GM23338 (cell line): ENCODE measurements around the gene PKNOX2. TPM values are rescaled to one million over a fixed set of nuclear protein-coding genes. Genes with fewer than 3 reads are reported as not detected.
A peak's percentile ranks its signal among the peaks of the same experiment; 100 is the strongest.

ENCODE experiments used
- ATAC-seq: fragments of 200-7000 bp; cut with Tn5 transposase; 3 replicates; pipeline ENCODE4 v1.9.1; 2020
- DNase-seq: peaks from one replicate; pipeline ENCODE4 v3.0.0-alpha.2; 2015; ENCODE audit warnings: low spot score
- H2AFZ ChIP-seq: fragments of 200-600 bp; sonication (generic); 2 replicates; pipeline ENCODE4 v1.8.0; 2016; ENCODE audit warnings: antibody characterized with exemption, mild to moderate bottlenecking, moderate library complexity
- H3F3A ChIP-seq: fragments of 200-600 bp; sonication (generic); replicated peaks from 2 replicates; pipeline ENCODE4 v1.8.0; 2017; ENCODE audit warnings: antibody characterized with exemption, mixed run types, low read depth
- H3K27ac ChIP-seq: fragments of 200-600 bp; sonication (generic); 2 replicates; pipeline ENCODE4 v1.6.1; 2016; ENCODE audit warnings: low read depth
- H3K27me3 ChIP-seq: fragments of 200-600 bp; sonication (generic); 2 replicates; pipeline ENCODE4 v1.8.0; 2016; ENCODE audit warnings: mild to moderate bottlenecking, mixed run types, moderate library complexity; ENCODE audit not compliant: insufficient read depth
- H3K36me3 ChIP-seq: fragments of 200-600 bp; sonication (generic); 2 replicates; pipeline ENCODE4 v1.8.0; 2016; ENCODE audit warnings: mild to moderate bottlenecking; ENCODE audit not compliant: insufficient read depth
- H3K4me1 ChIP-seq: fragments of 200-600 bp; sonication (generic); 2 replicates; pipeline ENCODE4 v1.8.0; 2016; ENCODE audit warnings: mild to moderate bottlenecking, moderate library complexity; ENCODE audit not compliant: insufficient read depth
- H3K4me2 ChIP-seq: fragments of 200-600 bp; sonication (generic); 2 replicates; pipeline ENCODE4 v1.7.1; 2017; ENCODE audit warnings: mixed run types
- H3K4me3 ChIP-seq: fragments of 200-600 bp; sonication (generic); 2 replicates; pipeline ENCODE4 v1.6.1; 2016; ENCODE audit warnings: mixed run types
- H3K79me2 ChIP-seq: fragments of 200-600 bp; sonication (generic); replicated peaks from 2 replicates; pipeline ENCODE4 v1.8.0; 2017; ENCODE audit warnings: mild to moderate bottlenecking; ENCODE audit not compliant: insufficient read depth
- H3K9me2 ChIP-seq: fragments of 200-600 bp; sonication (generic); 2 replicates; pipeline ENCODE4 v1.8.0; 2017; ENCODE audit not compliant: insufficient read depth
- H4K20me1 ChIP-seq: fragments of 200-600 bp; sonication (generic); replicated peaks from 2 replicates; pipeline ENCODE4 v1.8.0; 2017; ENCODE audit warnings: mild to moderate bottlenecking; ENCODE audit not compliant: insufficient read depth
- H3K27ac Mint-ChIP-seq: 2 replicates; pipeline ENCODE4 v1.8.0; 2020; ENCODE audit warnings: inconsistent platforms, mild to moderate bottlenecking, moderate library complexity, mixed read lengths
- H3K27me3 Mint-ChIP-seq: 3 replicates; pipeline ENCODE4 v1.8.0; 2022; ENCODE audit warnings: low read depth, mild to moderate bottlenecking, moderate library complexity, mixed read lengths, inconsistent platforms; ENCODE audit not compliant: insufficient read depth, poor library complexity
- H3K36me3 Mint-ChIP-seq: 3 replicates; pipeline ENCODE4 v1.8.0; 2021; ENCODE audit warnings: low read depth, mild to moderate bottlenecking, inconsistent platforms, moderate library complexity, mixed read lengths
- H3K4me1 Mint-ChIP-seq: 3 replicates; pipeline ENCODE4 v1.8.0; 2020; ENCODE audit warnings: mild to moderate bottlenecking, inconsistent platforms, mixed read lengths
- H3K4me3 Mint-ChIP-seq: 3 replicates; pipeline ENCODE4 v1.8.0; 2021; ENCODE audit warnings: moderate library complexity, mild to moderate bottlenecking, inconsistent platforms, mixed read lengths
- H3K9me3 Mint-ChIP-seq: 3 replicates; pipeline ENCODE4 v1.8.0; 2020; ENCODE audit warnings: moderate library complexity, mild to moderate bottlenecking, inconsistent platforms, mixed read lengths
- CREB1 ChIP-seq: fragments of 250-450 bp; sonication (Bioruptor Pico); IDR thresholded peaks from 2 replicates; pipeline ENCODE4 v1.5.0; 2020; ENCODE audit warnings: low read depth, mild to moderate bottlenecking, moderate library complexity
- EZH2 ChIP-seq: fragments of 200-600 bp; sonication (generic); IDR thresholded peaks from one replicate; pipeline ENCODE4 v1.8.0; 2017; ENCODE audit warnings: antibody characterized with exemption, mild to moderate bottlenecking, low read depth; ENCODE audit not compliant: unreplicated experiment
- JUNB ChIP-seq: IDR thresholded peaks from one replicate; pipeline ENCODE4 v1.6.1; 2016; ENCODE audit warnings: antibody characterized with exemption; ENCODE audit not compliant: unreplicated experiment
- POLR2AphosphoS5 ChIP-seq: IDR thresholded peaks from 2 replicates; pipeline ENCODE4 v1.6.1; 2016; ENCODE audit warnings: antibody characterized with exemption, low read depth
- STAT1 ChIP-seq: IDR thresholded peaks from one replicate; pipeline ENCODE4 v1.6.1; 2016; ENCODE audit warnings: antibody characterized with exemption; ENCODE audit not compliant: unreplicated experiment
- ZNF331 ChIP-seq: fragments of 250-450 bp; sonication (Bioruptor Pico); IDR thresholded peaks from 2 replicates; pipeline ENCODE4 v1.5.0; 2020; ENCODE audit warnings: low read depth, mild to moderate bottlenecking, moderate library complexity
- polyA plus RNA-seq: library from polyadenylated mRNA; unstranded; fragments of >200 nt; fragmentation: Nextera tagmentation; extraction: Ambion mirVana; gene quantifications from 2 replicates; pipeline ENCODE4 v1.2.1, GENCODE V29; 2016
- total RNA-seq: library from RNA; depleted of rRNA; stranded (reverse); fragments of >200 nt; shearing (Covaris generic); gene quantifications from 2 replicates; pipeline ENCODE4 v1.2.3, GENCODE V29; 2014
- TF ChIP-seq, protein P1 (sequence below): IDR thresholded peaks from 2 replicates; pipeline ENCODE4 v1.6.1; 2016; ENCODE audit warnings: antibody characterized with exemption
- TF ChIP-seq, protein P2 (sequence below): IDR thresholded peaks from one replicate; pipeline ENCODE4 v1.6.1; 2018; ENCODE audit warnings: antibody characterized with exemption; ENCODE audit not compliant: unreplicated experiment
- TF ChIP-seq, protein P3 (sequence below): fragments of 250-450 bp; sonication (Bioruptor Pico); IDR thresholded peaks from 2 replicates; pipeline ENCODE4 v1.5.0; 2020; ENCODE audit warnings: mild to moderate bottlenecking, moderate library complexity

PKNOX2 gene
- total and polyA plus RNA-seq, 2 experiments from 2014 or later = 0.42 to 0.83 TPM

DNA sequence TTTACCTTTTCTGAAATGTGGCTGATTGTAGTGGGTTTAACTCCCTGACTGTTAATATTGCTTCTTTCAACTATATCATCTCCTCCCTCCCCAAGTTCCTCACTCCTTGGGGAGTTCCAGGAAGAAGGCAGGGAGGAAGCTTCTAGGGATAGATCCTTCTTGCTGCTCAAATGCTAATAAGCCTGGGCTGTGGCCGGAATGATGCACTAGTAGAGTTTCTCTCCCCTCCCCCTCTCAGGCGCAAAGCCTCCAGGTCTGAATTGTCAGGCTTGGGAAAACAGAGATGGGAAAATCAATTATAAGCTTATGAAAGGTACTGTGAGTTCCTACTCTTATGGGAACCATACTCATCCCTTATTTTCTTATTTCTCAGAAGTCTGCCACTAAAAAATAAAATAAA lies 300.7 kb downstream of the PKNOX2 start:
- no peaks in the 10 kb centered on the region for H3K27me3 Mint-ChIP-seq
- no peaks in the 10 kb centered on the region for H4K20me1 ChIP-seq
- peak overlapping the region; percentile 11 for H3K4me2 ChIP-seq
- no peaks in the 10 kb centered on the region for H3K36me3 Mint-ChIP-seq
- H3K4me1 Mint-ChIP-seq = peaks cover 22% of the 10 kb centered on the region
- H3K36me3 ChIP-seq = no peaks in the 10 kb centered on the region
- H3K27ac ChIP-seq = no peak overlapping the region
- H3K4me3 Mint-ChIP-seq = peak overlapping the region; percentile 0; the same call in 2 of the 3 replicates
- no peak for TF ChIP-seq JUNB
- no peak for TF ChIP-seq ZNF331 (CRISPR knock-in tag)
- TF ChIP-seq EZH2 = no peak
- TF ChIP-seq CREB1 (CRISPR knock-in tag) = no peak
- TF ChIP-seq, protein P1, sequence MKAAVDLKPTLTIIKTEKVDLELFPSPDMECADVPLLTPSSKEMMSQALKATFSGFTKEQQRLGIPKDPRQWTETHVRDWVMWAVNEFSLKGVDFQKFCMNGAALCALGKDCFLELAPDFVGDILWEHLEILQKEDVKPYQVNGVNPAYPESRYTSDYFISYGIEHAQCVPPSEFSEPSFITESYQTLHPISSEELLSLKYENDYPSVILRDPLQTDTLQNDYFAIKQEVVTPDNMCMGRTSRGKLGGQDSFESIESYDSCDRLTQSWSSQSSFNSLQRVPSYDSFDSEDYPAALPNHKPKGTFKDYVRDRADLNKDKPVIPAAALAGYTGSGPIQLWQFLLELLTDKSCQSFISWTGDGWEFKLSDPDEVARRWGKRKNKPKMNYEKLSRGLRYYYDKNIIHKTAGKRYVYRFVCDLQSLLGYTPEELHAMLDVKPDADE = no peak
- TF ChIP-seq, protein P2, sequence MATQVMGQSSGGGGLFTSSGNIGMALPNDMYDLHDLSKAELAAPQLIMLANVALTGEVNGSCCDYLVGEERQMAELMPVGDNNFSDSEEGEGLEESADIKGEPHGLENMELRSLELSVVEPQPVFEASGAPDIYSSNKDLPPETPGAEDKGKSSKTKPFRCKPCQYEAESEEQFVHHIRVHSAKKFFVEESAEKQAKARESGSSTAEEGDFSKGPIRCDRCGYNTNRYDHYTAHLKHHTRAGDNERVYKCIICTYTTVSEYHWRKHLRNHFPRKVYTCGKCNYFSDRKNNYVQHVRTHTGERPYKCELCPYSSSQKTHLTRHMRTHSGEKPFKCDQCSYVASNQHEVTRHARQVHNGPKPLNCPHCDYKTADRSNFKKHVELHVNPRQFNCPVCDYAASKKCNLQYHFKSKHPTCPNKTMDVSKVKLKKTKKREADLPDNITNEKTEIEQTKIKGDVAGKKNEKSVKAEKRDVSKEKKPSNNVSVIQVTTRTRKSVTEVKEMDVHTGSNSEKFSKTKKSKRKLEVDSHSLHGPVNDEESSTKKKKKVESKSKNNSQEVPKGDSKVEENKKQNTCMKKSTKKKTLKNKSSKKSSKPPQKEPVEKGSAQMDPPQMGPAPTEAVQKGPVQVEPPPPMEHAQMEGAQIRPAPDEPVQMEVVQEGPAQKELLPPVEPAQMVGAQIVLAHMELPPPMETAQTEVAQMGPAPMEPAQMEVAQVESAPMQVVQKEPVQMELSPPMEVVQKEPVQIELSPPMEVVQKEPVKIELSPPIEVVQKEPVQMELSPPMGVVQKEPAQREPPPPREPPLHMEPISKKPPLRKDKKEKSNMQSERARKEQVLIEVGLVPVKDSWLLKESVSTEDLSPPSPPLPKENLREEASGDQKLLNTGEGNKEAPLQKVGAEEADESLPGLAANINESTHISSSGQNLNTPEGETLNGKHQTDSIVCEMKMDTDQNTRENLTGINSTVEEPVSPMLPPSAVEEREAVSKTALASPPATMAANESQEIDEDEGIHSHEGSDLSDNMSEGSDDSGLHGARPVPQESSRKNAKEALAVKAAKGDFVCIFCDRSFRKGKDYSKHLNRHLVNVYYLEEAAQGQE = no peak
- TF ChIP-seq POLR2AphosphoS5 = no peak
- TF ChIP-seq STAT1 = no peak
- TF ChIP-seq, protein P3, sequence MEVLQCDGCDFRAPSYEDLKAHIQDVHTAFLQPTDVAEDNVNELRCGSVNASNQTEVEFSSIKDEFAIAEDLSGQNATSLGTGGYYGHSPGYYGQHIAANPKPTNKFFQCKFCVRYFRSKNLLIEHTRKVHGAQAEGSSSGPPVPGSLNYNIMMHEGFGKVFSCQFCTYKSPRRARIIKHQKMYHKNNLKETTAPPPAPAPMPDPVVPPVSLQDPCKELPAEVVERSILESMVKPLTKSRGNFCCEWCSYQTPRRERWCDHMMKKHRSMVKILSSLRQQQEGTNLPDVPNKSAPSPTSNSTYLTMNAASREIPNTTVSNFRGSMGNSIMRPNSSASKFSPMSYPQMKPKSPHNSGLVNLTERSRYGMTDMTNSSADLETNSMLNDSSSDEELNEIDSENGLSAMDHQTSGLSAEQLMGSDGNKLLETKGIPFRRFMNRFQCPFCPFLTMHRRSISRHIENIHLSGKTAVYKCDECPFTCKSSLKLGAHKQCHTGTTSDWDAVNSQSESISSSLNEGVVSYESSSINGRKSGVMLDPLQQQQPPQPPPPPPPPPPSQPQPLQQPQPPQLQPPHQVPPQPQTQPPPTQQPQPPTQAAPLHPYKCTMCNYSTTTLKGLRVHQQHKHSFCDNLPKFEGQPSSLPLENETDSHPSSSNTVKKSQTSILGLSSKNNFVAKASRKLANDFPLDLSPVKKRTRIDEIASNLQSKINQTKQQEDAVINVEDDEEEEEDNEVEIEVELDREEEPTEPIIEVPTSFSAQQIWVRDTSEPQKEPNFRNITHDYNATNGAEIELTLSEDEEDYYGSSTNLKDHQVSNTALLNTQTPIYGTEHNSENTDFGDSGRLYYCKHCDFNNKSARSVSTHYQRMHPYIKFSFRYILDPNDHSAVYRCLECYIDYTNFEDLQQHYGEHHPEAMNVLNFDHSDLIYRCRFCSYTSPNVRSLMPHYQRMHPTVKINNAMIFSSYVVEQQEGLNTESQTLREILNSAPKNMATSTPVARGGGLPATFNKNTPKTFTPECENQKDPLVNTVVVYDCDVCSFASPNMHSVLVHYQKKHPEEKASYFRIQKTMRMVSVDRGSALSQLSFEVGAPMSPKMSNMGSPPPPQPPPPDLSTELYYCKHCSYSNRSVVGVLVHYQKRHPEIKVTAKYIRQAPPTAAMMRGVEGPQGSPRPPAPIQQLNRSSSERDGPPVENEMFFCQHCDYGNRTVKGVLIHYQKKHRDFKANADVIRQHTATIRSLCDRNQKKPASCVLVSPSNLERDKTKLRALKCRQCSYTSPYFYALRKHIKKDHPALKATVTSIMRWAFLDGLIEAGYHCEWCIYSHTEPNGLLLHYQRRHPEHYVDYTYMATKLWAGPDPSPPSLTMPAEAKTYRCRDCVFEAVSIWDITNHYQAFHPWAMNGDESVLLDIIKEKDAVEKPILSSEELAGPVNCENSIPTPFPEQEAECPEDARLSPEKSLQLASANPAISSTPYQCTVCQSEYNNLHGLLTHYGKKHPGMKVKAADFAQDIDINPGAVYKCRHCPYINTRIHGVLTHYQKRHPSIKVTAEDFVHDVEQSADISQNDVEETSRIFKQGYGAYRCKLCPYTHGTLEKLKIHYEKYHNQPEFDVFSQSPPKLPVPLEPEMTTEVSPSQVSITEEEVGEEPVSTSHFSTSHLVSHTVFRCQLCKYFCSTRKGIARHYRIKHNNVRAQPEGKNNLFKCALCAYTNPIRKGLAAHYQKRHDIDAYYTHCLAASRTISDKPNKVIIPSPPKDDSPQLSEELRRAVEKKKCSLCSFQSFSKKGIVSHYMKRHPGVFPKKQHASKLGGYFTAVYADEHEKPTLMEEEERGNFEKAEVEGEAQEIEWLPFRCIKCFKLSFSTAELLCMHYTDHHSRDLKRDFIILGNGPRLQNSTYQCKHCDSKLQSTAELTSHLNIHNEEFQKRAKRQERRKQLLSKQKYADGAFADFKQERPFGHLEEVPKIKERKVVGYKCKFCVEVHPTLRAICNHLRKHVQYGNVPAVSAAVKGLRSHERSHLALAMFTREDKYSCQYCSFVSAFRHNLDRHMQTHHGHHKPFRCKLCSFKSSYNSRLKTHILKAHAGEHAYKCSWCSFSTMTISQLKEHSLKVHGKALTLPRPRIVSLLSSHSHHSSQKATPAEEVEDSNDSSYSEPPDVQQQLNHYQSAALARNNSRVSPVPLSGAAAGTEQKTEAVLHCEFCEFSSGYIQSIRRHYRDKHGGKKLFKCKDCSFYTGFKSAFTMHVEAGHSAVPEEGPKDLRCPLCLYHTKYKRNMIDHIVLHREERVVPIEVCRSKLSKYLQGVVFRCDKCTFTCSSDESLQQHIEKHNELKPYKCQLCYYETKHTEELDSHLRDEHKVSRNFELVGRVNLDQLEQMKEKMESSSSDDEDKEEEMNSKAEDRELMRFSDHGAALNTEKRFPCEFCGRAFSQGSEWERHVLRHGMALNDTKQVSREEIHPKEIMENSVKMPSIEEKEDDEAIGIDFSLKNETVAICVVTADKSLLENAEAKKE (CRISPR knock-in tag) = no peak
- H3F3A ChIP-seq = no peaks in the 10 kb centered on the region
- peaks cover 21% of the 10 kb centered on the region for H3K4me1 ChIP-seq
- H3K79me2 ChIP-seq = no peaks in the 10 kb centered on the region
- no peaks in the 10 kb centered on the region for H3K9me2 ChIP-seq
- DNase-seq (peak; percentile 65), ATAC-seq (peak; percentile 93)
- no peaks in the 10 kb centered on the region for H3K27me3 ChIP-seq
- H2AFZ ChIP-seq = no peak overlapping the region
- H3K4me3 ChIP-seq = peak overlapping the region; percentile 8; the same call in 1 of the 2 replicates
- H3K9me3 Mint-ChIP-seq = no peaks in the 10 kb centered on the region
- peak overlapping the region; percentile 41; the same call in 1 of the 2 replicates for H3K27ac Mint-ChIP-seq
